Thyroid gland (tissue), 4 donors: ENCODE results near the gene NR3C2. TPM values are rescaled to one million over a fixed set of nuclear protein-coding genes. Genes with fewer than 3 reads are reported as not detected.

Experiments
- DNase-seq, 2 donors: peaks; one replicate each; pipeline ENCODE4 v3.0.0-alpha.2; 2019
- H3K27ac ChIP-seq, 3 donors: fragments of 200-600 bp; sonication (generic); 1 replicate in 2 of 3; 2 replicates in 1 of 3; pipeline ENCODE4 v1.5.1; 2016 to 2019; ENCODE audit warnings: mild to moderate bottlenecking in 1 of 3, moderate library complexity in 1 of 3
- H3K27me3 ChIP-seq: fragments of 200-600 bp; sonication (generic); one replicate; pipeline ENCODE4 v1.5.1; 2019
- H3K36me3 ChIP-seq, 2 donors: fragments of 200-600 bp; sonication (generic); one replicate each; pipeline ENCODE4 v1.5.1; 2016 to 2019
- H3K4me1 ChIP-seq, 2 donors: fragments of 200-600 bp; sonication (generic); one replicate each; pipeline ENCODE4 v1.5.1; 2017 to 2019
- H3K4me3 ChIP-seq, 3 donors: fragments of 200-600 bp; sonication (generic); replicated peaks in 1 of 3; 1 replicate in 2 of 3; 2 replicates in 1 of 3; pipeline ENCODE4 v1.5.1; 2016; ENCODE audit warnings: mild to moderate bottlenecking in 1 of 3
- H3K9me3 ChIP-seq: fragments of 200-600 bp; sonication (generic); one replicate; pipeline ENCODE4 v1.5.1; 2017
- POLR2A ChIP-seq, 2 donors: fragments of 450-650 bp; IDR thresholded peaks; one replicate each; pipeline ENCODE4 v1.6.1; 2017; ENCODE audit warnings: antibody characterized with exemption in 2 of 2, mild to moderate bottlenecking in 2 of 2, moderate library complexity in 1 of 2
- WGBS, 2 donors: methylation state at CpG; one replicate each; pipeline ENCODE4 v1.1.5; 2017; 5-methylcytosine and 5-hydroxymethylcytosine counted together
- intact Hi-C: fragments of 100-400 bp; cut with DNase I; formaldehyde crosslinking; loops from one replicate; pipeline ENCODE4 v1.15.1; 2023
- total RNA-seq, 4 donors: library from RNA; depleted of rRNA; stranded (reverse); fragments of >200 nt; gene quantifications; one replicate each; pipeline ENCODE4 v1.2.3, GENCODE V29; 2016
- TF ChIP-seq, protein P1 (sequence below), 6 experiments: fragments of 200-600 bp in 3 of 6; fragments of 450-650 bp in 3 of 6; sonication (generic) in 3 of 6; IDR thresholded peaks; one replicate each; pipeline ENCODE4 v1.5.1; 2016 to 2019; ENCODE audit warnings: antibody characterized with exemption in 6 of 6, mild to moderate bottlenecking in 2 of 6, inconsistent platforms in 1 of 6, moderate library complexity in 1 of 6

NR3C2 gene
- total RNA-seq, 4 donors from 2014 or later = 51.6 to 161 (median 72.3) TPM

- 87 to 88% methylated on average over 1 of the region's 1 CpG for WGBS, 2 donors
- no peak overlapping the region for H3K27ac ChIP-seq
Measured at GRCh38 chr4:148225639-148226038, 216.6 kb downstream of the NR3C2 start.

GRCh38 chr4:148224476-148224875 lies 217.7 kb downstream of the NR3C2 start:
- TF ChIP-seq POLR2A (IDR thresholded peaks at IDR 0.05) = no peak
- TF ChIP-seq, protein P1, sequence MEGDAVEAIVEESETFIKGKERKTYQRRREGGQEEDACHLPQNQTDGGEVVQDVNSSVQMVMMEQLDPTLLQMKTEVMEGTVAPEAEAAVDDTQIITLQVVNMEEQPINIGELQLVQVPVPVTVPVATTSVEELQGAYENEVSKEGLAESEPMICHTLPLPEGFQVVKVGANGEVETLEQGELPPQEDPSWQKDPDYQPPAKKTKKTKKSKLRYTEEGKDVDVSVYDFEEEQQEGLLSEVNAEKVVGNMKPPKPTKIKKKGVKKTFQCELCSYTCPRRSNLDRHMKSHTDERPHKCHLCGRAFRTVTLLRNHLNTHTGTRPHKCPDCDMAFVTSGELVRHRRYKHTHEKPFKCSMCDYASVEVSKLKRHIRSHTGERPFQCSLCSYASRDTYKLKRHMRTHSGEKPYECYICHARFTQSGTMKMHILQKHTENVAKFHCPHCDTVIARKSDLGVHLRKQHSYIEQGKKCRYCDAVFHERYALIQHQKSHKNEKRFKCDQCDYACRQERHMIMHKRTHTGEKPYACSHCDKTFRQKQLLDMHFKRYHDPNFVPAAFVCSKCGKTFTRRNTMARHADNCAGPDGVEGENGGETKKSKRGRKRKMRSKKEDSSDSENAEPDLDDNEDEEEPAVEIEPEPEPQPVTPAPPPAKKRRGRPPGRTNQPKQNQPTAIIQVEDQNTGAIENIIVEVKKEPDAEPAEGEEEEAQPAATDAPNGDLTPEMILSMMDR (IDR thresholded peaks at IDR 0.05) = no peak
- peaks cover 0 to 10% of the 10 kb centered on the region in 2 donors for H3K4me1 ChIP-seq
- H3K36me3 ChIP-seq = no peaks in the 10 kb centered on the region
- no peak for DNase-seq
- H3K4me3 ChIP-seq = no peak overlapping the region
- H3K9me3 ChIP-seq = no peaks in the 10 kb centered on the region
- H3K27me3 ChIP-seq = no peaks in the 10 kb centered on the region
- intact Hi-C loops = no loop called here
- H3K27ac ChIP-seq = no peak overlapping the region
- WGBS, 2 donors = 55 to 76% methylated on average over 3 of the region's 3 CpGs

More at GRCh38 chr4:148225639-148226038, 216.6 kb downstream of the NR3C2 start:
- H3K4me1 ChIP-seq = peaks cover 0 to 19% of the 10 kb centered on the region in 2 donors
- H3K9me3 ChIP-seq = no peaks in the 10 kb centered on the region
- intact Hi-C loops = no loop called here
- no peak for DNase-seq
- H3K27me3 ChIP-seq = no peaks in the 10 kb centered on the region
- no peak overlapping the region for H3K4me3 ChIP-seq
- H3K36me3 ChIP-seq = no peaks in the 10 kb centered on the region
- TF ChIP-seq POLR2A (IDR thresholded peaks at IDR 0.05) = no peak
- TF ChIP-seq, protein P1 (IDR thresholded peaks at IDR 0.05) = no peak

GRCh38 chr4:148222991-148223660 lies 219.1 kb downstream of the NR3C2 start:
- H3K9me3 ChIP-seq = no peaks in the 10 kb centered on the region
- no peak overlapping the region for H3K27ac ChIP-seq
- intact Hi-C loops = no loop called here
- no peaks in the 10 kb centered on the region for H3K36me3 ChIP-seq
- peaks cover 0 to 9% of the 10 kb centered on the region in 2 donors for H3K4me1 ChIP-seq
- no peaks in the 10 kb centered on the region for H3K27me3 ChIP-seq
- H3K4me3 ChIP-seq = no peak overlapping the region
- DNase-seq = no peak
- 82 to 88% methylated on average over 8 of the region's 8 CpGs for WGBS, 2 donors
- TF ChIP-seq, protein P1 (IDR thresholded peaks at IDR 0.05) = no peak
- TF ChIP-seq POLR2A (IDR thresholded peaks at IDR 0.05) = no peak

DNA sequence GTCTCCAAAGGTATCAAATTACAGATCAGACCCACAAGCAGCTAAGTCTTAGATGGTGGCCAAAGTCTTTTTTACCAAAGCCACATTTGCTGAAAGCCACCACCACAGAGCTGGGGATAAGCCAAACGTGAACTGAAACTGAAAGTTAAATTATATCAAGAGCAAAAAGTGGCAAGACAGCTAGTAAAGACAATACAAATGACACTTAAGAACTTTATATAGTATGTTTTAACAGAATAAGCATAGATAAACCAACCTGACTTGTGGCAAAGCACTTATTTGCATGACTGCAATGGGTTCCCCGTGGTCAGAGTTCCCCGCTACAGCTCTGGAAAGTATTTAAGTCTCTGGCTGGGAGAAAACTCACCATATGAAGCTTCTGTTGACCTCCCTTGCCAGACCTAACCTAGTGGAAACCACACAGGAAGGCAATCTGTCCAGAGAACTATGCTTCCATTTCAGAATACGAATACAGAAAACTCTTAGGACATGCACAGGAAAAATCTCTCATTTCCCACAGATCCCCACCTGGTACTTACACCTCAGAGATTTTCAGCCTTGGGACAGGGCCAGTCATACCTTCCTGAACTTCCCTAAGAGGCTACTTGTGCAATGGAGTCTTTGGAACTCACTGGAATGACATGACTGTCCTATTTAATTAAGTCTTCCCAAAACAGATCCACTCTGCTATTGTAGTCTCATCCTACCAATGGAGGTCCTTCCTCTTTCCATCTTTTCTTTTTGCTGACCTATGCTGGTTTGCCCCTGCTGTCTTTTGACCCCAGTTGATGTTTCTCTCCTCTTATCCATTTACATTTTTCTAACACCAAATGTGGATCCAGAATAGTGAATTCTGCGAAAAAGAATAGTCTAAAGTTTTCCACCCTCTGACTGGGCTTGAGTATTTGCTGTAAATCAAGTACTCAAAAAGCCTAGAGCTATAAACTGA lies 225.1 kb downstream of the NR3C2 start:
- H3K27me3 ChIP-seq = no peaks in the 10 kb centered on the region
- no peaks in the 10 kb centered on the region for H3K9me3 ChIP-seq
- TF ChIP-seq, protein P1 (IDR thresholded peaks at IDR 0.05) = no peak
- TF ChIP-seq POLR2A (IDR thresholded peaks at IDR 0.05) = no peak
- intact Hi-C loops = no loop called here
- peak overlapping the region; percentile 8 to 60 (median 38) for H3K27ac ChIP-seq
- H3K4me3 ChIP-seq = no peak overlapping the region
- DNase-seq = peak in 1 of 2 donors; percentile 33
- H3K36me3 ChIP-seq = no peaks in the 10 kb centered on the region
- WGBS, 2 donors = 49 to 67% methylated on average over 5 of the region's 5 CpGs
- peaks cover 24 to 33% of the 10 kb centered on the region in 2 donors for H3K4me1 ChIP-seq
